IMR-90 (cell line): ENCODE data around the gene TEX48. TPM values are rescaled to one million over a fixed set of nuclear protein-coding genes. Genes with fewer than 3 reads are reported as not detected.

Experiments used
- ATAC-seq: fragments of 200-7000 bp; cut with Tn5 transposase; 2 replicates; pipeline ENCODE4 v1.9.1; 2020; ENCODE audit warnings: low read depth, mild to moderate bottlenecking, moderate library complexity
- BruUV-seq: library from RNA; stranded (reverse); fragments of 400-500 nt; replicated peaks from 2 replicates; lab custom pipeline; 2021; lab: Mats Ljungman, UMichigan
- CTCF ChIA-PET: fragments of 300-600 bp; formaldehyde crosslinking; extraction: SDS; loops from one replicate; lab custom pipeline; 2021; ENCODE audit warnings: antibody characterized with exemption; lab: Yijun Ruan, JAX
- POLR2A ChIA-PET: fragments of 300-600 bp; sonication (Branson Sonifier 250); formaldehyde crosslinking; loops from one replicate; lab custom pipeline; 2022; ENCODE audit warnings: antibody characterized with exemption; ENCODE audit not compliant: unreplicated experiment; lab: Charles Lee
- DNase-seq: peaks from one replicate; pipeline ENCODE4 v3.0.0; 2013
- H2AFZ ChIP-seq: replicated peaks from 2 replicates; pipeline ENCODE3; 2013; ENCODE audit warnings: low read length, mild to moderate bottlenecking; ENCODE audit not compliant: poor library complexity
- H2AK5ac ChIP-seq: 2 replicates; pipeline ENCODE4 v1.6.1; 2013; ENCODE audit warnings: low read depth, low read length, inconsistent platforms
- H2AK9ac ChIP-seq: replicated peaks from 2 replicates; pipeline ENCODE3; 2013; ENCODE audit warnings: mild to moderate bottlenecking, low read depth, low read length, moderate library complexity; ENCODE audit not compliant: poor library complexity
- H2BK120ac ChIP-seq: 2 replicates; pipeline ENCODE4 v1.6.1; 2013; ENCODE audit warnings: low read depth, low read length, inconsistent platforms
- H2BK15ac ChIP-seq: 3 replicates; pipeline ENCODE4 v1.6.1; 2013; ENCODE audit warnings: low read depth, low read length, inconsistent platforms
- H2BK20ac ChIP-seq: 2 replicates; pipeline ENCODE4 v1.6.1; 2013; ENCODE audit warnings: low read depth, mild to moderate bottlenecking, inconsistent platforms, low read length, moderate library complexity
- H2BK5ac ChIP-seq: 2 replicates; pipeline ENCODE4 v1.6.1; 2013; ENCODE audit warnings: mild to moderate bottlenecking, low read depth, low read length, inconsistent platforms; ENCODE audit not compliant: poor library complexity, severe bottlenecking
- H3K14ac ChIP-seq: replicated peaks from 2 replicates; pipeline ENCODE4 v1.6.1; 2013; ENCODE audit warnings: low read depth, low read length, inconsistent platforms
- H3K18ac ChIP-seq: 2 replicates; pipeline ENCODE4 v1.6.1; 2013; ENCODE audit warnings: low read depth, low read length, control low read depth
- H3K23ac ChIP-seq: 2 replicates; pipeline ENCODE4 v1.6.1; 2013; ENCODE audit warnings: low read depth, low read length, inconsistent platforms
- H3K27ac ChIP-seq: 2 replicates; pipeline ENCODE4 v1.5.1; 2013; ENCODE audit warnings: mild to moderate bottlenecking, control low read depth, low read length; ENCODE audit not compliant: insufficient read depth
- H3K27me3 ChIP-seq: 2 replicates; pipeline ENCODE4 v1.6.1; 2013; ENCODE audit warnings: low read length; ENCODE audit not compliant: control insufficient read depth, insufficient read depth
- H3K36me3 ChIP-seq: 2 replicates; pipeline ENCODE4 v1.6.1; 2013; ENCODE audit warnings: low read length, mixed read lengths; ENCODE audit not compliant: control insufficient read depth, insufficient read depth
- H3K4ac ChIP-seq: 2 replicates; pipeline ENCODE4 v1.6.1; 2013; ENCODE audit warnings: low read depth, low read length, inconsistent platforms
- H3K4me1 ChIP-seq: 2 replicates; pipeline ENCODE4 v1.6.1; 2013; ENCODE audit warnings: low read length, mixed read lengths; ENCODE audit not compliant: control insufficient read depth, insufficient read depth
- H3K4me2 ChIP-seq: 2 replicates; pipeline ENCODE4 v1.6.1; 2013; ENCODE audit warnings: low read depth, mild to moderate bottlenecking, control low read depth, low read length, moderate library complexity
- H3K4me3 ChIP-seq: 2 replicates; pipeline ENCODE4 v1.5.1; 2013; ENCODE audit warnings: low read depth, mild to moderate bottlenecking, control low read depth, low read length, moderate library complexity; ENCODE audit not compliant: insufficient read depth
- H3K56ac ChIP-seq: 2 replicates; pipeline ENCODE4 v1.6.1; 2013; ENCODE audit warnings: low read length, inconsistent platforms; ENCODE audit not compliant: insufficient read depth; ENCODE audit errors: extremely low read depth
- H3K79me1 ChIP-seq, 2 experiments: 2 replicates each; pipeline ENCODE4 v1.6.1; 2013; ENCODE audit warnings: low read length in 2 of 2, inconsistent platforms in 1 of 2, low read depth in 1 of 2
- H3K9ac ChIP-seq: 2 replicates; pipeline ENCODE4 v1.6.1; 2013; ENCODE audit warnings: low read depth, low read length, control low read depth
- H3K9me1 ChIP-seq: 2 replicates; pipeline ENCODE4 v1.6.1; 2013; ENCODE audit warnings: low read length, inconsistent platforms; ENCODE audit not compliant: insufficient read depth
- H3K9me3 ChIP-seq: 2 replicates; pipeline ENCODE4 v1.6.1; 2013; ENCODE audit warnings: low read length; ENCODE audit not compliant: control insufficient read depth, insufficient read depth
- H4K20me1 ChIP-seq: 2 replicates; pipeline ENCODE4 v1.6.1; 2013; ENCODE audit warnings: low read length, inconsistent platforms; ENCODE audit not compliant: insufficient read depth
- H4K5ac ChIP-seq: 2 replicates; pipeline ENCODE4 v1.6.1; 2013; ENCODE audit warnings: mild to moderate bottlenecking, low read depth, low read length, control low read depth
- H4K8ac ChIP-seq, 2 experiments: 2 replicates each; pipeline ENCODE4 v1.6.1; 2013; ENCODE audit warnings: low read depth in 2 of 2, low read length in 2 of 2, control low read depth in 1 of 2, inconsistent platforms in 1 of 2
- H4K91ac ChIP-seq: 2 replicates; pipeline ENCODE4 v1.6.1; 2013; ENCODE audit warnings: low read depth, low read length, inconsistent platforms; ENCODE audit not compliant: insufficient read depth
- FOS ChIP-seq: fragments of 150-350 bp; IDR thresholded peaks from 2 replicates; pipeline ENCODE4 v1.6.1; 2016; ENCODE audit warnings: low read depth, low read length
- NFE2L2 ChIP-seq: fragments of 150-350 bp; IDR thresholded peaks from 2 replicates; pipeline ENCODE4 v1.6.1; 2016; ENCODE audit warnings: low read depth, mild to moderate bottlenecking, low read length
- POLR2A ChIP-seq: IDR thresholded peaks from 2 replicates; pipeline ENCODE4 v1.6.1; 2012; ENCODE audit warnings: mild to moderate bottlenecking, low read depth, low read length
- WGBS, 2 experiments: methylation state at CpG; one replicate each; pipeline versions ENCODE4 v1.1.5 to v1.1.7; 2013; ENCODE audit warnings: missing lambda C conversion rate in 2 of 2; ENCODE audit not compliant: insufficient read length in 1 of 2; ENCODE audit errors: extremely low coverage in 2 of 2; 5-methylcytosine and 5-hydroxymethylcytosine counted together
- dilution Hi-C: fragments of 300-500 bp; cut with HindIII; formaldehyde crosslinking; loops from one replicate; pipeline ENCODE4 v1.14.3; 2018; ENCODE audit warnings: low sequenced_read_pairs; ENCODE audit not compliant: unreplicated experiment
- in situ Hi-C: fragments of 300-500 bp; cut with MboI; formaldehyde crosslinking; loops from 3 replicates; pipeline ENCODE4 v1.14.3; 2019; ENCODE audit warnings: low sequenced_read_pairs, inconsistent platforms, mixed read lengths
- intact Hi-C: fragments of 100-400 bp; cut with micrococcal nuclease; formaldehyde crosslinking; loops from 2 replicates; pipeline ENCODE4 v1.10.0; 2022
- polyA plus RNA-seq, 3 experiments: library from polyadenylated mRNA; depleted of rRNA; stranded (reverse); fragments of >200 nt; gene quantifications; 2 replicates each; pipeline ENCODE4 v1.2.3, GENCODE V29; 2012; ENCODE audit warnings: low replicate concordance in 1 of 3
- total RNA-seq: library from RNA; depleted of rRNA; stranded (reverse); fragments of >200 nt; gene quantifications from 2 replicates; pipeline ENCODE4 v1.2.3, GENCODE V29; 2012

TEX48 gene
- total and polyA plus RNA-seq, 2 of the 4 experiments (the other 2 are of a cell fraction), result not detected

GRCh38 chr9:114723931-114724330, 41.9 kb upstream of the TEX48 start:
- Histone ChIP-seq H3K79me1 (no peaks in the 10 kb centered on the region), H3K18ac (no peak overlapping the region), H3K9me1 (peaks cover 12% of the 10 kb centered on the region), H3K4ac (no peak overlapping the region), H3K23ac (no peak overlapping the region), H4K8ac (no peak overlapping the region), H3K56ac (no peak overlapping the region), H4K20me1 (peaks cover 5% of the 10 kb centered on the region), H2BK120ac (no peak overlapping the region), H2AK9ac (no peak overlapping the region), H3K4me3 (no peak overlapping the region), H4K5ac (no peak overlapping the region), H3K14ac (no peak overlapping the region), H2BK20ac (no peak overlapping the region), H2BK15ac (no peak overlapping the region), H3K36me3 (no peaks in the 10 kb centered on the region), H3K4me1 (peaks cover 19% of the 10 kb centered on the region), H2AK5ac (no peak overlapping the region), H3K27ac (no peak overlapping the region), H3K9me3 (peaks cover 6% of the 10 kb centered on the region), H4K91ac (no peak overlapping the region), H2BK5ac (peak overlapping the region; percentile 51), H3K9ac (no peak overlapping the region), H2AFZ (no peak overlapping the region), H3K4me2 (0 out of 2 replicates have a peak overlapping the region, but pooled peaks have one; percentile 4), H3K27me3 (peaks cover 21% of the 10 kb centered on the region)
- ChIA-PET CTCF (interaction anchor here (0.6 to 1.8 kb wide), 3 partner anchors 18 to 190 kb away, joined by 3 to 6 read pairs (median 3); partner anchors contain the start of gene TEX48), POLR2A (no interaction called here)
- no CpG with 5 or more reads among the region's 1 CpG for WGBS, 2 experiments
- no TSS peak for BruUV-seq
- ATAC-seq (peak; percentile 90), DNase-seq (peak; percentile 92)
- dilution Hi-C loops, result no loop called here
- intact Hi-C loops, result loop anchor here (5.0 kb wide), 1 partner anchor 47 kb away; no protein-coding TSS in a partner anchor
- in situ Hi-C loops, result no loop called here
- TF ChIP-seq FOS (peak; percentile 67), POLR2A (no peak), NFE2L2 (no peak)
